Measurements from ENCODE around the gene FAM111A. TPM values are rescaled to one million over a fixed set of nuclear protein-coding genes. Genes with fewer than 3 reads are reported as not detected.
A peak's percentile ranks its signal among the peaks of the same experiment; 100 is the strongest.

Gene FAM111A
- total and polyA plus RNA-seq, 9 of the 15 experiments (the other 6 are each of a cell fraction or from before 2014, with no cell fraction given) = 14.8 to 30.6 (median 20.1) TPM

- H3K4me1 ChIP-seq (replicated peaks in 1 of 2; ENCODE audit: control insufficient read depth in 2 of 2, insufficient read depth in 2 of 2, low read length in 2 of 2) = peaks cover 0 to 2% of the 10 kb centered on the region in 2 experiments; a peak in 1 of 5 replicates
- H3K4me2 ChIP-seq (ENCODE audit: insufficient read depth, low read length) = no peak overlapping the region
- TF ChIP-seq FOXK1 (CRISPR knock-in tag; IDR thresholded peaks at IDR 0.05; ENCODE audit: borderline replicate concordance) (no peak), CEBPG (CRISPR knock-in tag; IDR thresholded peaks at IDR 0.05) (no peak), CEBPG (tag; conservative IDR thresholded peaks at IDR 0.05 in 1 of 2, IDR thresholded peaks at IDR 0.05 in 1 of 2) (peak; percentile 39 to 61; a peak in 3 of 4 replicates), TRIM24 (IDR thresholded peaks at IDR 0.05) (peak; percentile 32 to 48; a peak in 2 of 4 replicates), ATF3 (IDR thresholded peaks at IDR 0.05) (peak; percentile 21; the same call in 1 of the 2 replicates), ATF3 (CRISPR knock-in tag; conservative IDR thresholded peaks at IDR 0.05) (no peak), ZBTB17 (CRISPR knock-in tag; IDR thresholded peaks at IDR 0.05) (no peak), CEBPB (tag; IDR thresholded peaks at IDR 0.05) (0 out of 2 replicates have a peak, but pooled peaks have one; percentile 46)
- no peak overlapping the region for H3K27ac ChIP-seq (ENCODE audit: extremely low read depth, low read depth, low read length)
- no peak overlapping the region for H3K9ac ChIP-seq (ENCODE audit: insufficient read depth in 1 of 2, low read depth in 2 of 2, low read length in 2 of 2)
- H3K79me2 ChIP-seq (ENCODE audit: control insufficient read depth, insufficient read depth, low read length) = no peaks in the 10 kb centered on the region
- peaks cover 10 to 30% of the 10 kb centered on the region in 2 experiments for H3K27me3 ChIP-seq (ENCODE audit: control insufficient read depth in 2 of 2, insufficient read depth in 2 of 2, low read length in 2 of 2)
- H4K20me1 ChIP-seq (replicated peaks; ENCODE audit: control insufficient read depth, insufficient read depth, low read length) = no peaks in the 10 kb centered on the region
- no peaks in the 10 kb centered on the region for H3K36me3 ChIP-seq (ENCODE audit: control insufficient read depth, insufficient read depth, low read length)
- H3K9me1 ChIP-seq (ENCODE audit: control insufficient read depth, insufficient read depth, low read length) = no peaks in the 10 kb centered on the region
- BruUV-seq (replicated peaks) = no TSS peak
- H3K4me3 ChIP-seq = no peak overlapping the region
- intact Hi-C loops (cut with micrococcal nuclease) (no loop called here), in situ Hi-C loops (cut with MboI) (loop anchor here (25.0 kb wide), 1 partner anchor 491 kb away; no protein-coding TSS in a partner anchor)
- H3K9me3 ChIP-seq (replicated peaks; ENCODE audit: control insufficient read depth, insufficient read depth, low read depth, low read length) = no peaks in the 10 kb centered on the region
- ChIA-PET POLR2A (no interaction called here), CTCF (ENCODE audit: low intra/inter-chr PET ratio) (no interaction called here)
- 0% methylated on average over 2 of the region's 2 CpGs for WGBS (ENCODE audit: insufficient coverage, low coverage, missing lambda C conversion rate)
- FAIRE-seq (no peak), DNase-seq (ENCODE audit: extremely low read depth in 1 of 4, low spot score in 3 of 4) (no peak), ATAC-seq (no peak)
- no peak overlapping the region for H2AFZ ChIP-seq (ENCODE audit: low read depth, low read length)
Measured at GRCh38 chr11:59196777-59197176, 54.1 kb downstream of the FAM111A start.
